HG03439 (cell line): ENCODE data around the gene CACNA1G.

Source experiments
- ATAC-seq: cut with Tn5 transposase; IDR thresholded peaks from one replicate; pipeline ENCODE4 v1.9.1; 2021; ENCODE audit warnings: mild to moderate bottlenecking, moderate library complexity; ENCODE audit not compliant: unreplicated experiment

CACNA1G gene

DNA sequence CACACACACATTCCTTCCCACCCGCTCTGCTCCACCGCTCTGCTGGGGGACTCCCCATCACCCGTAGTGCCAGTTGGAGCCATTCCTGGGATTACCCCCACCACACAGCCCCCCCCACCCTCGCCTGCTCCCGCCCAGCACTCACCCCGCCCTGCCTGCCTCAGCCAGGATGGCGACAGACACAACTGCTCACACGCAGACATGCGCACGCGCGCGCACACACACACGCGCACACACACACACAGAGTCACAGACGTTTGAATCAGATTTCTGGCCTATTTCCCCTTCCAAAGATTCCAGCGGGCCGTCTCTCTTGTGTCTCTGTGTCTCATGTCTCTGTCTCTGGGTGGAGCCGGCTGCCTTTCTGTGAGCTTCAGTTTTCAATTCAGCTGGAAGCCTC is 4.4 kb downstream of the CACNA1G start:
- ATAC-seq, result no peak

DNA sequence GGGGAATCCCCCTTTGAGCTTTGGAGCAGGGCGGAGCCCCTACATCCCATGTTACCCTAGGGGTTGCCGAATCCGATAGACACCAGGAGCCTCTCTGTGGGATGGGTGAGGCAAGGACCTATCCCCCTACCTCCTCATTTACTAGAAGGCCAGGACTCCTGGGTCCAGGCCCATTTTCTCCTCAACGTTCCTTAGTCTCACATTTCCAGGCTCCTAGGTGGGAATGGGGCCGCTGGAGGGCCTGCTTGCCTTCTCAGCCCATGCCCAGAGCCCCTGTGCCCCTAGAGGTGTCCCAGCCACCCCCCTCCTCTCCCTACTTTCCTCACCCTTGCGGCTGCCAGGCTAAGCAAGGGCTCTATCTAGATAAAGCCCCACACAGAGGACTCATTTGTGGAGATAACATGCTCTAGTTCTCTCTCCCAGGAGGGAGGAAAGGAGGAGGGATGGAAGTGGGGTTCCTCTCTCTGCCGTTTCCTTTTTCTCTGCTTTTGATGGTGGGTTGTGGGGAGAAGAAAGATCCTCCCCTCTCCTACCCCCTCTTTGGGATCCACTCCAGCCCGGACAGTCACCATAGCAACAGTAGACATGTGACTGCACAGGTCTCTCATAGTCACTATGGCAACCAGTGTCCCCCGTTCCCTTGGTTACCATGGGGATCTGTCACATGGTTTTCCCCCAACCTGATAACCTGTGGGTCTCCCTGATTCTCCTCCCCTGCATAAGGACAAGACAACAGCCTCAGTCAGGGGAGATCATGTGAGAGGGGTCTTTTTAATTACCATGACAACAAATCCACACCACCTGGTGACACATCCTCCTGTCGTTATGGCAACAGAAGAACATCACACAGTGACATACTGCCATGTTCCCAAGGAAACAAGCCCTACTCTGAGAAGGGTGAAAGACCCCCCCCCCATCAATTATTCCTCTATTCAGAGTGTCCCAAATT is 5.2 kb downstream of the CACNA1G start:
- ATAC-seq, result no peak

DNA sequence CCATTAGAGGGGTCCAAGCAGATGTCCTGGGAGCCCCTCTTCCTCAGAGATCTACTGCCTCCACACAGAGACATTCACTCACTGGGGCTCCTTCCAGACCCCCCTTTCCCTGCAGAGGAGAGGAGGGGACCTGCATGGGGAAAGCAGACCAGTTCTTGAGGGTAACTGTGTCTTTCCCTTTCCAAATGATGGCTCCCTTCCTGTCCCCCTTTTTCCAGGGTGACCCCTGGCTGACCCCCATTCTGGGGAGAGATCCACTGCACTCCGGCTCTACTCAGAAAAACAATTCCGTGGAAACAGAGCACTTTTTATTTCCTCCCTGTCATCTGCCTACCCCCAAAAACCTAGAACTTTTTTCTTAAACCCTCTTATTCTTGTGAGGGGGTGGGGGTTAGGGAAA is 6.4 kb downstream of the CACNA1G start:
- ATAC-seq, result no peak

DNA sequence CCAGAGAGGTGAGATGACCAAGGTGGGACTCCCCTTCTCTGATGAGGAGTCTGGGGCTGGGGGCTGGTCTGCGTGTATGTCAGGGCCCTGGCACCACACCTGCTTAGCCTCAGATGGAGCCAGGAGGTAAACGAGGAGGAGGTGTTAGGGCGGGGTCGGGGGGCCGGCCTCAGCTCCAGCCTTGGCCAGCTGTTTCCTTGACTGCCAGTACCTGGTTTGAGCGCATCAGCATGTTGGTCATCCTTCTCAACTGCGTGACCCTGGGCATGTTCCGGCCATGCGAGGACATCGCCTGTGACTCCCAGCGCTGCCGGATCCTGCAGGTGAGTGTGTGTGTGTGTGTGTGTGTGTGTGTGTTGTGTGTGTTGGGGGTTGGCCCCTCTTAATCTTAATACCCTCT is 8.1 kb downstream of the CACNA1G start:
- no peak for ATAC-seq

- ATAC-seq, result no peak
These were observed 9.1 kb downstream of the CACNA1G start for GRCh38 chr17:50569592-50569991.

DNA sequence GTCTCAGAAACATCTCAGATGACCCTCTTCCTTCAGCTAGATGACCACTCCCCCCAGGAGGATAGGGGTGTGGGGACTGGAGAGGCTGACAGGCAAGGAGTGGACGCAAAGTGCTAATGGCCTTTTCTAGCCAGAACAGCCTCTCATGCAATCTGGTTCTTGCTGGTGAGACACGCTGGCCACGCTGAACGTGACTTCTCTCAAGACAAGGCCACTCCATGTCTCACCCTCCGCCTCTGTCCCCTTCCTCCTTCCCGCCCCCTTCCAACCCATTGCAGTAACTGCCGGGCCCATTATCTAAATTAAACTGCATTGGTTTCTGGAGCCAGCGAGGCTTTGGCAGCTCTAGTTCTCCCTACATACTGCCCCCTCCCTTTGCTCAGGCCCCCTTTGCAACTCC is 9.5 kb downstream of the CACNA1G start:
- ATAC-seq, result no peak

GRCh38 chr17:50570528-50570927 is 10.0 kb downstream of the CACNA1G start:
- ATAC-seq, result no peak

DNA sequence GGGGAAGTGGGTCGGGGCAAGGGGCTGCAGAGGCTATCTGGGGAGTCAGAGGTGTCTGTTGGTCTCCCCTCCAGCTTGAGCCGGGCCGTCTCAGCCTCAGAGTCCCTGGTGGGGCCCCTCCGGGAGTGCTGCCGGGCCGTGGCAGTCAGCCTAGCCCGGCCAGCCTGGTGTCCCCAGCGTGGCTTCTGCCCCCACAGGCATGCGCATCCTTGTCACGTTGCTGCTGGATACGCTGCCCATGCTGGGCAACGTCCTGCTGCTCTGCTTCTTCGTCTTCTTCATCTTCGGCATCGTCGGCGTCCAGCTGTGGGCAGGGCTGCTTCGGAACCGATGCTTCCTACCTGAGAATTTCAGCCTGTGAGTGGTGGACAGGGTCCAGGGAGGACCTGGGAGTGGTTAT is 11.2 kb downstream of the CACNA1G start:
- no peak for ATAC-seq

DNA sequence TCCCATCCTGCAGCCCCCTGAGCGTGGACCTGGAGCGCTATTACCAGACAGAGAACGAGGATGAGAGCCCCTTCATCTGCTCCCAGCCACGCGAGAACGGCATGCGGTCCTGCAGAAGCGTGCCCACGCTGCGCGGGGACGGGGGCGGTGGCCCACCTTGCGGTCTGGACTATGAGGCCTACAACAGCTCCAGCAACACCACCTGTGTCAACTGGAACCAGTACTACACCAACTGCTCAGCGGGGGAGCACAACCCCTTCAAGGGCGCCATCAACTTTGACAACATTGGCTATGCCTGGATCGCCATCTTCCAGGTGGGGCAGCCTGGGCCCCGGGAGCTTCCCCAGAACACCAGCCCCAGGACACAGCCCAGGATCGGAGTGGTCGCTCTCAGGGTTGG is 12.0 kb downstream of the CACNA1G start:
- ATAC-seq, result no peak

DNA sequence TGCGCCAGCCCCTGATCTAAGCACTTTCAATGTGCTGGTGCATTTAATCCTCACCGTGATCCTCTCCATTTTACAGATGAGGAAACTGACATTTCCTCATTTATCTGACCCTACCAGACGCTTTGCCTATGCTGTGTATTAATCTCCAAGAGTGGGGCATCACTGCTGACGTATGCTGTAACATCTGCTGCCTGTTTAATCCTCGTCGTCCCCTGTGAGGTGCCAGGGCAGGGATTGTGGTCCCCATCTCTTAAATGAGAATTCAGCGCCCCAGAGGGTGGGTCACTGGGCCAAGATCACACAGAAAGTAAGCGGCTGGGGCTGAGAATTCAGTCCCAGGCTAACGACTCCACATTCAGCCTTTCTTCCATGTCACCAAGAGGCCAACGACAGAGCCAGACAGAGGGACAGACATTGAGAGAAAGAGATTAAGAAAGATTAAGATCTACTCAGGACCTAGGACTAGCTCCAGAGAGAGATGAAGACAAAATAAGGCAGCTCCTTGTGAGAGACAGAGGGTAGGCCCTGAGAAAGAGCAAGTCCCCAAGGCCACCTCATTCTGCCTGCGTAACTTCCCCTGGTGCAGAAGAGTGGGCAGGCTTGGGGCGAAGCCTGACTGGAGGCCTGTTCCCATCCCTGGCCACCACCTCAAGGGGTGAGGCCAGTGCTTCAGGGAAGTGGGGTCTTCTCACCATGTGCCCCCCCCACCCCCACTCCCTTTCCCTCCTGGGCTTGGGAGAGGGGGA is 13.5 kb downstream of the CACNA1G start:
- ATAC-seq, result no peak

GRCh38 chr17:50575581-50576210 is 15.2 kb downstream of the CACNA1G start:
- no peak for ATAC-seq

GRCh38 chr17:50576864-50577263 is 16.3 kb downstream of the CACNA1G start:
- no peak for ATAC-seq

DNA sequence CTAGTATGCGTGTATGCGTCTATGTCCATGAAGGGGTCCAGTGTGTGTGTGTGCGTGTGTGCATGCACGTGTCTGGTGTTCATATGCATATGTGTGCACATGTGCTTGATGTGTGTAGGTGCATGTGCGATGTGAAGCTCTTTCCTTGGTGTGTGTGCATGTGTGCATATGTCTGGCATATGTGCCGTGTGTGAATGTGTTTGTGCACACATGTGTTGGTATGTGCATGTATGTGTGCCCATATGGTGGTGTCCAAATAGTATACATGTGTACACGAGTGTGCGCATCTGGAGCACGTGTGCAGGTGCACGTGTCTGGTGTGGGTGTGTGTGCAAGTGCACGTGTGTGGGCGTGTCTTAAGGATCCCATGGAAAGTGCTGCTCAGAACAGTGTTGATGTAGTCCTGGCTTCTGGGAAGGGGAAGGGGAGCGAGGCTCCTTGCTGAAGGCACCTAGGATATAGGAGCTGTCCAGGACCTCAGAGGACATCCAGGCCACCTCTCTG is 17.0 kb downstream of the CACNA1G start:
- ATAC-seq, result no peak

- no peak for ATAC-seq
These were observed 17.7 kb downstream of the CACNA1G start for GRCh38 chr17:50578173-50578572.

- no peak for ATAC-seq
These were observed 18.9 kb downstream of the CACNA1G start for GRCh38 chr17:50579399-50579798.

- no peak for ATAC-seq
These were observed 20.1 kb downstream of the CACNA1G start for GRCh38 chr17:50580646-50581045.

GRCh38 chr17:50581316-50581715 is 20.8 kb downstream of the CACNA1G start:
- no peak for ATAC-seq

DNA sequence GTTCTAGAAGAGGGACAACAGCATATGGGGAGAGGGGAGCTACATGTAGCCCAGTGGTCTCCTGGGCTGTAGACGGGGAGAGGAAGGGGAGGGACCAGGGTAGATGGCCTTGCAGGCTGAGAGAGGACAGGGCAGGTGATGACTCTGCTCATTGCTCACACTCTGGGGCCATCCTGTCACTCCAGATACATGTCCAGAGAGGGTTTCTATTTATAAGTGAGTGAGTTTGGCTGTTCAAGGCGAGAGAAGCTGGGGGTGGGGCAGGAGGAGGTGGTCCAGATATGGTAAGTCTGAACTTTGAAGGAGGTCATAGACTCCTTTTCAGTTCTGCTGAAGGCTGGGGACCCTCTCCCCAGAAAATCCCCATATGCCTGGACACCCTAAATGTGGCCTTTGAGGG is 22.2 kb downstream of the CACNA1G start:
- no peak for ATAC-seq

- no peak for ATAC-seq
These were observed 23.1 kb downstream of the CACNA1G start for GRCh38 chr17:50583641-50584040.

GRCh38 chr17:50584116-50584515 is 23.6 kb downstream of the CACNA1G start:
- ATAC-seq, result no peak

- no peak for ATAC-seq
These were observed 24.2 kb downstream of the CACNA1G start for GRCh38 chr17:50584749-50585148.
